Ascending aorta (tissue), 2 donors: Measurements from ENCODE around the gene EYA4. TPM values are rescaled to one million over a fixed set of nuclear protein-coding genes. Genes with fewer than 3 reads are reported as not detected.

Experiments used
- DNase-seq, 2 donors: peaks; one replicate each; pipeline ENCODE4 v3.0.0-alpha.2; 2019; ENCODE audit warnings: low spot score in 2 of 2
- H3K27ac ChIP-seq, 2 donors: fragments of 200-600 bp; sonication (generic); one replicate each; pipeline ENCODE4 v1.5.1; 2016 to 2017; ENCODE audit warnings: mild to moderate bottlenecking in 1 of 2
- H3K27me3 ChIP-seq: fragments of 200-600 bp; sonication (generic); one replicate; pipeline ENCODE4 v1.5.1; 2017
- H3K36me3 ChIP-seq, 2 donors: fragments of 200-600 bp; sonication (generic); one replicate each; pipeline ENCODE4 v1.5.1; 2016
- H3K4me1 ChIP-seq, 2 donors: fragments of 200-600 bp; sonication (generic); one replicate each; pipeline ENCODE4 v1.5.1; 2016 to 2017; ENCODE audit warnings: mild to moderate bottlenecking in 1 of 2
- H3K4me3 ChIP-seq, 2 donors: fragments of 200-600 bp; sonication (generic); one replicate each; pipeline ENCODE4 v1.5.1; 2016 to 2017; ENCODE audit warnings: mild to moderate bottlenecking in 1 of 2
- H3K9me3 ChIP-seq, 2 donors: fragments of 200-600 bp; sonication (generic); one replicate each; pipeline ENCODE4 v1.5.1; 2016
- CTCF ChIP-seq, 3 experiments: fragments of 200-600 bp in 2 of 3; fragments of 450-650 bp in 1 of 3; sonication (generic) in 2 of 3; IDR thresholded peaks; one replicate each; pipeline ENCODE4 v1.5.1; 2016 to 2019; ENCODE audit warnings: antibody characterized with exemption in 3 of 3, mild to moderate bottlenecking in 1 of 3, moderate library complexity in 1 of 3
- intact Hi-C: fragments of 100-400 bp; cut with DNase I; formaldehyde crosslinking; loops from one replicate; pipeline ENCODE4 v1.15.1; 2023
- total RNA-seq: library from RNA; depleted of rRNA; stranded (reverse); fragments of >200 nt; gene quantifications from one replicate; pipeline ENCODE4 v1.1.0, GENCODE V29; 2016

The EYA4 gene
- total RNA-seq, 1 donor from 2014 or later: 6.2 TPM

DNA sequence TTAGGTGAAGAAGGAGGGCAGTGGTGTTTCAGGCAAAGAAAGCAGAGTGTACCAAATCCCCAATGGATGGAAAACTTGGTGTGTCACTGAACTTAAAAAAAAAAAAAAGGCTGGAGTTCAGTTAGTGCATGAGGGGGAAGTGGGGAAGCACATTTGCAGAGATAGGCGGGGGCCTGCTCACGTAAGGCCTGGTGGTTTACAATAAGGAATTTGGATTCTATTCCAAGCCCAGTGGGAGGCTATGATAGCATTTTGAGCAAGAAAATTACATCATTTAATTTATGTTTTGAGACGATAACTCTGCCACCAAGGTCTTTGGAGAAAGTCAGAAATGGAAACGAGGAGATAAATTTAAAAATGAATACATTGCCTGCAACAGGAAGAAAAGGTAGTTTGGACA lies 225.5 kb downstream of the EYA4 start:
- H3K36me3 ChIP-seq: no peaks in the 10 kb centered on the region
- no peak for DNase-seq
- H3K9me3 ChIP-seq: no peaks in the 10 kb centered on the region
- no peaks in the 10 kb centered on the region for H3K27me3 ChIP-seq
- H3K4me1 ChIP-seq: no peaks in the 10 kb centered on the region
- no peak overlapping the region for H3K4me3 ChIP-seq
- no peak overlapping the region for H3K27ac ChIP-seq
- intact Hi-C loops: no loop called here
- TF ChIP-seq CTCF (IDR thresholded peaks at IDR 0.05): no peak

DNA sequence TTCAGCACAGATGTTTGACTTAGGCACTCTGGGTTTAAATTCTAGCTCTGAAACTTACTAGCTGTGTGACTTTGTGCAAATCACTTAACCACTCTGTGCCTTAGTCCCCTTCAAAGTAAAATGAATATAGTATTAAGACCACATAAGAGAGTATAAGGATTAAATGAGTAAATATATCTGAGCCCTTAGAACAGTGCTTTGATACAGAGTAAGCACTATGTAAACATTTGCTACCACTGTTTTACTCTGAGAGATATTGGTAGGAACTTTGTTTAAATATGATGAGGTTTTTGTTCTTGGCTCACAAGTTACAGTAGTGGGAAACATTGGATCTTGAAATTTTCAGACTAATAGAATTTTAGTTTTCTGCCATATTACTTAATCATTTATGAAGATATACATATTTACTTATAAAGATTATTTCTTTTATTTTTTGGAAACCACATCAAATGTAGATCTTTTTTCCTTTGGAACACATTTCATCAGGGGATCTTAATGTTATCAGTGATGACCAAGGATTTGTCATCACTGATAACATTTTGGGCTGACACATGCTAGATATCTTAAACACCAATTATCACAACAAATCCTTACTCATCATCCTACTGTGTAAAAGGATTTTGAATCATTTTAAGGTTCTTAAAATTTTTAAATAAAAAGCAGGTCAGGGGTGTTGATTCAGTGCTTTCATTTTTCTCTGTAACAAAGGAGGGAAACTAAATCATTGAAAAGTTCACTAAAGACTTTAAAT lies 226.2 kb downstream of the EYA4 start:
- H3K4me1 ChIP-seq: no peaks in the 10 kb centered on the region
- no peak overlapping the region for H3K27ac ChIP-seq
- intact Hi-C loops: no loop called here
- H3K36me3 ChIP-seq: no peaks in the 10 kb centered on the region
- TF ChIP-seq CTCF (IDR thresholded peaks at IDR 0.05): no peak
- H3K9me3 ChIP-seq: no peaks in the 10 kb centered on the region
- DNase-seq: no peak
- H3K27me3 ChIP-seq: no peaks in the 10 kb centered on the region
- H3K4me3 ChIP-seq: no peak overlapping the region

DNA sequence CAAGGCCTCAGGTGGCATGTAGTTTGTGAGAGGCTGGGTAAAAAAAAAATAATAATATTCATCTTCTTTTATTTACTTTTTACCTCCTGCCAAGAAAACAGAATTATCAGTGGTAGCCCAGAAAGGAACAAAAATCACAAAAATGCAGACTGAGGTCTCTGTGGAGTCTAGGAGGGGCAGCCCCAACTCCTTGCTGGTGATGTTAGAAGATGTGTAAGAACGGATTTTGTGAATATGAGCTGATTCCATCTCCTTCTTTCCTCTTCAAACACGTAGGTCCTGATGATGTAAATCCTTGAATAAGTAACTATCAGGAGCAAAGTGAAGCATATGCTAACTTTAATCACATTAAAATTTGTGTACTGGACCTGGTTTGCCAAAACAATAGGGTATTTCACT lies 226.8 kb downstream of the EYA4 start:
- Histone ChIP-seq H3K27me3 (no peaks in the 10 kb centered on the region), H3K4me1 (no peaks in the 10 kb centered on the region), H3K27ac (no peak overlapping the region), H3K4me3 (no peak overlapping the region), H3K36me3 (no peaks in the 10 kb centered on the region), H3K9me3 (no peaks in the 10 kb centered on the region)
- DNase-seq: no peak
- TF ChIP-seq CTCF (IDR thresholded peaks at IDR 0.05): no peak
- intact Hi-C loops: no loop called here

DNA sequence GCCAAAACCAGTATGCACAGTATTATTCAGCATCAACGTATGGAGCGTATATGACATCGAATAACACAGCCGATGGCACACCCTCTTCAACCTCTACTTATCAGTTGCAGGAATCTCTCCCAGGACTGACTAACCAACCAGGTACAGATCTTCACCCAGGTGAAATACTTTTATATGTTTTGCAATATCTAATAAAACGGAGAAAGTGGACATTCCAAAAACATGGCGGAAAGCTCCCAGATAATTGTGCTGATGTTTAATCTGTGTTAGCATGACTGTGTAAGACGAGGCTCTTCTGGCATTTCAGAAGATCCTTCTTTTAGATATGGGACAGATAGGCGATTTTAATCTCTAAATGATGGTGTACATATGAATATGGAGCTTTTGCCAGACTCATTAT lies 227.4 kb downstream of the EYA4 start:
- H3K4me3 ChIP-seq: no peak overlapping the region
- no peaks in the 10 kb centered on the region for H3K9me3 ChIP-seq
- H3K36me3 ChIP-seq: no peaks in the 10 kb centered on the region
- no peak overlapping the region for H3K27ac ChIP-seq
- TF ChIP-seq CTCF (IDR thresholded peaks at IDR 0.05): no peak
- no peaks in the 10 kb centered on the region for H3K27me3 ChIP-seq
- H3K4me1 ChIP-seq: no peaks in the 10 kb centered on the region
- intact Hi-C loops: no loop called here
- DNase-seq: no peak

GRCh38 chr6:133474516-133474915 lies 233.4 kb downstream of the EYA4 start:
- H3K36me3 ChIP-seq: no peaks in the 10 kb centered on the region
- no peaks in the 10 kb centered on the region for H3K4me1 ChIP-seq
- no peak for TF ChIP-seq CTCF (IDR thresholded peaks at IDR 0.05)
- H3K27ac ChIP-seq: no peak overlapping the region
- H3K4me3 ChIP-seq: no peak overlapping the region
- H3K9me3 ChIP-seq: no peaks in the 10 kb centered on the region
- intact Hi-C loops: no loop called here
- no peaks in the 10 kb centered on the region for H3K27me3 ChIP-seq
- DNase-seq: no peak

DNA sequence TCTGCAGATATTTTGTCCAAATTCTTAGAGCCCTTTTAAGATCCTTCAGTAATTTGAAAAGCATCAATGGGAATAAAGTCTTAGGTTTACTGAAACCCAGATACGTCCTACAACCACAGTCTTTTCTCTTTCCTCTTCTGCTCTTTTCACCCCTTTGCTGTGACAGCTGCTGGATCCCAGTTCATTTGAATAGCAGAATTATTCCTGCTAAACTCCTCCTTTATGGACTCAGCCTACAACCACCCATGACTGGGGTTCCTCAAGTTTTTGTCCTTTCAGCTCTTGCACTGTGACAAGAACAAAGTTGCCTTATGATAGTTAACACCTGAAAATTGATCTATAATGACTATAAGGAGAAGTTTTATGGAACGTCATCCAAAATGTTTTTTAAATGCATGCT lies 237.5 kb downstream of the EYA4 start:
- H3K27me3 ChIP-seq: no peaks in the 10 kb centered on the region
- no peaks in the 10 kb centered on the region for H3K36me3 ChIP-seq
- TF ChIP-seq CTCF (IDR thresholded peaks at IDR 0.05): no peak
- no peak for DNase-seq
- no peaks in the 10 kb centered on the region for H3K4me1 ChIP-seq
- H3K27ac ChIP-seq: no peak overlapping the region
- no peaks in the 10 kb centered on the region for H3K9me3 ChIP-seq
- H3K4me3 ChIP-seq: no peak overlapping the region
- intact Hi-C loops: no loop called here
